ENCODE measurements around the gene RHEB.

GRCh38 chr7:151434549-151434948, 85.1 kb downstream of the RHEB start:
- TF ChIP-seq CTCF (conservative IDR thresholded peaks at IDR 0.05; ENCODE audit: low read length) (no peak), EZH2phosphoT487 (IDR thresholded peaks at IDR 0.05; ENCODE audit: borderline replicate concordance, low read depth, low read length) (no peak)

Data from OCI-LY7 (cell line).